Cardiac ventricle fibroblast (primary cell): Measurements from ENCODE around the gene C1GALT1C1L. TPM values are rescaled to one million over a fixed set of nuclear protein-coding genes. Genes with fewer than 3 reads are reported as not detected.

Source experiments
- total RNA-seq: library from RNA; depleted of rRNA; stranded (reverse); fragments of >200 nt; gene quantifications from 2 replicates; pipeline ENCODE4 v1.2.3, GENCODE V29; 2015

Gene C1GALT1C1L
- 0.25 and 0.39 TPM in 2 replicates for total RNA-seq

GRCh38 chr2:43676322-43677050 lies at the start of gene C1GALT1C1L:
Gene C1GALT1C1L (minus strand): TSS chr2:43676429. CDS start chr2:43676322, 107 bp downstream.

GRCh38 chr2:43637030-43637803 lies 39.0 kb downstream of the C1GALT1C1L start, which contains the start of gene PLEKHH2:
Gene PLEKHH2 (plus strand): TSS chr2:43637260. CDS start chr2:43644674, 7,414 bp downstream.

Other genes starting within 250 kb of the C1GALT1C1L start
- gene THADA, start 80.4 kb downstream of the C1GALT1C1L start, total RNA-seq = 13.3 and 18.2 TPM in 2 replicates
- 1.8 TPM in 2 replicates for gene PLEKHH2, start 39.2 kb downstream of the C1GALT1C1L start, total RNA-seq
- 14.8 and 16.7 TPM in 2 replicates for gene DYNC2LI1, start 97.6 kb upstream of the C1GALT1C1L start, total RNA-seq
- not detected in 2 replicates for gene ABCG5, start 162.4 kb upstream of the C1GALT1C1L start, total RNA-seq
- gene ABCG8, start 162.5 kb upstream of the C1GALT1C1L start, total RNA-seq = not detected in 2 replicates